Activated T-cell treated with anti-CD3 and anti-CD28 coated beads, Interleukin-2, amount 50 U/mL, for 1 hour (primary cell): ENCODE data around the gene GSTM5.
"Not testable (repeated sequence)": the region's sequence is repeated elsewhere in the genome, so short reads cannot be mapped to it uniquely, and the experiment has no call there.

ENCODE experiments used
- DNase-seq: peaks from one replicate; pipeline ENCODE4 v3.0.0-alpha.2; 2020

The GSTM5 gene

GRCh38 chr1:109762821-109763645, 51.0 kb downstream of the GSTM5 start:
- peak; percentile 10 for DNase-seq

- DNase-seq, result peak; percentile 11
Observed at GRCh38 chr1:109763646-109764415, 51.8 kb downstream of the GSTM5 start, which contains the start of gene EPS8L3. TSS of gene EPS8L3 (minus strand) at chr1:109763923. CDS start at chr1:109761749, 2,174 bp downstream.

- peak; percentile 14 for DNase-seq
Observed at GRCh38 chr1:109764561-109765482, 52.8 kb downstream of the GSTM5 start.

- no peak for DNase-seq
Observed at GRCh38 chr1:109765483-109765815, 53.4 kb downstream of the GSTM5 start.

GRCh38 chr1:109765896-109766615, 54.0 kb downstream of the GSTM5 start:
- peak; percentile 3 for DNase-seq

- not testable (repeated sequence) for DNase-seq
Observed at GRCh38 chr1:109766991-109767636, 55.1 kb downstream of the GSTM5 start.
